ENCODE measurements around the gene IRS4. TPM values are rescaled to one million over a fixed set of nuclear protein-coding genes. Genes with fewer than 3 reads are reported as not detected.

The IRS4 gene
- total and polyA plus RNA-seq, 2 donors from 2014 or later: not detected

- TF ChIP-seq, protein P1, sequence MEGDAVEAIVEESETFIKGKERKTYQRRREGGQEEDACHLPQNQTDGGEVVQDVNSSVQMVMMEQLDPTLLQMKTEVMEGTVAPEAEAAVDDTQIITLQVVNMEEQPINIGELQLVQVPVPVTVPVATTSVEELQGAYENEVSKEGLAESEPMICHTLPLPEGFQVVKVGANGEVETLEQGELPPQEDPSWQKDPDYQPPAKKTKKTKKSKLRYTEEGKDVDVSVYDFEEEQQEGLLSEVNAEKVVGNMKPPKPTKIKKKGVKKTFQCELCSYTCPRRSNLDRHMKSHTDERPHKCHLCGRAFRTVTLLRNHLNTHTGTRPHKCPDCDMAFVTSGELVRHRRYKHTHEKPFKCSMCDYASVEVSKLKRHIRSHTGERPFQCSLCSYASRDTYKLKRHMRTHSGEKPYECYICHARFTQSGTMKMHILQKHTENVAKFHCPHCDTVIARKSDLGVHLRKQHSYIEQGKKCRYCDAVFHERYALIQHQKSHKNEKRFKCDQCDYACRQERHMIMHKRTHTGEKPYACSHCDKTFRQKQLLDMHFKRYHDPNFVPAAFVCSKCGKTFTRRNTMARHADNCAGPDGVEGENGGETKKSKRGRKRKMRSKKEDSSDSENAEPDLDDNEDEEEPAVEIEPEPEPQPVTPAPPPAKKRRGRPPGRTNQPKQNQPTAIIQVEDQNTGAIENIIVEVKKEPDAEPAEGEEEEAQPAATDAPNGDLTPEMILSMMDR (IDR thresholded peaks at IDR 0.05; ENCODE audit: borderline replicate concordance, extremely low read depth, insufficient read depth): no peak
- no peak for DNase-seq
- no peak overlapping the region for H3K27ac ChIP-seq (ENCODE audit: low read depth in 2 of 2, low read length in 2 of 2)
- peaks cover 18% of the 10 kb centered on the region for H3K27me3 ChIP-seq (ENCODE audit: control insufficient read depth, insufficient read depth, low read length)
- no peak overlapping the region for H3K4me3 ChIP-seq (ENCODE audit: low read length in 3 of 3)
- intact Hi-C loops (cut with DNase I): no loop called here
- H3K9me3 ChIP-seq (ENCODE audit: control insufficient read depth in 2 of 3, insufficient read depth in 1 of 3, low read length in 3 of 3): no peaks in the 10 kb centered on the region
- H3K4me1 ChIP-seq (ENCODE audit: control insufficient read depth in 2 of 3, insufficient read depth in 2 of 3, low read depth in 1 of 3, low read length in 3 of 3): no peaks in the 10 kb centered on the region
- no peak for FAIRE-seq
- no peaks in the 10 kb centered on the region for H3K36me3 ChIP-seq (ENCODE audit: control insufficient read depth in 2 of 3, insufficient read depth in 3 of 3, low read length in 3 of 3)
- no peak overlapping the region for H3K9ac ChIP-seq (ENCODE audit: low read length in 3 of 3)
Observed at GRCh38 chrX:108740299-108740774, 4.0 kb upstream of the IRS4 start.

DNA sequence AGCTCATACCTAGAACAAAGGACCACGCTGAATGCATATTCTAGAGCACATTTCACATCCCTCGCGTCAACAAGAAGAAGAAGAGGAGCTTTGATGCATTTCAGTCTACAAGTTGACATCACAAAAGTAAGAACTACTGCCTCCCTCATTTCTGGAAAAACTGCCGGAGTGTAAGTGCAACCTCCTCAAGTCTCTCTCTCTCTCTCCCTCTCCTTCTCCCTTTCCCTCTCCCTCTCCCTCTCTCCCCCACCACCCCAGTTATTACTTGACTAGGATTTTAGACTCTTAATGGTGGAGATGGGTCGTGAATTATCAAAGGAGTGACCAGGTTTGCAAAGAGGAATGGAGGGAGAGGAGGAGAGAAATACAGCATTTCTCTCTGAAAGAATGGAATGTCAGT, 1.4 kb upstream of the IRS4 start:
- peak in 1 of 5 donors; percentile 1 for DNase-seq
- intact Hi-C loops (cut with DNase I): no loop called here
- no peaks in the 10 kb centered on the region for H3K4me1 ChIP-seq (ENCODE audit: control insufficient read depth in 2 of 3, insufficient read depth in 2 of 3, low read depth in 1 of 3, low read length in 3 of 3)
- H3K9ac ChIP-seq (ENCODE audit: low read length in 3 of 3): no peak overlapping the region
- TF ChIP-seq, protein P1 (IDR thresholded peaks at IDR 0.05; ENCODE audit: borderline replicate concordance, extremely low read depth, insufficient read depth): no peak
- FAIRE-seq: no peak
- H3K27ac ChIP-seq (ENCODE audit: low read depth in 2 of 2, low read length in 2 of 2): no peak overlapping the region
- H3K4me3 ChIP-seq (ENCODE audit: low read length in 3 of 3): peak overlapping the region in 1 of 3 donors; percentile 60
- H3K27me3 ChIP-seq (ENCODE audit: control insufficient read depth, insufficient read depth, low read length): peaks cover 31% of the 10 kb centered on the region
- no peaks in the 10 kb centered on the region for H3K9me3 ChIP-seq (ENCODE audit: control insufficient read depth in 2 of 3, insufficient read depth in 1 of 3, low read length in 3 of 3)
- H3K36me3 ChIP-seq (ENCODE audit: control insufficient read depth in 2 of 3, insufficient read depth in 3 of 3, low read length in 3 of 3): no peaks in the 10 kb centered on the region

DNA sequence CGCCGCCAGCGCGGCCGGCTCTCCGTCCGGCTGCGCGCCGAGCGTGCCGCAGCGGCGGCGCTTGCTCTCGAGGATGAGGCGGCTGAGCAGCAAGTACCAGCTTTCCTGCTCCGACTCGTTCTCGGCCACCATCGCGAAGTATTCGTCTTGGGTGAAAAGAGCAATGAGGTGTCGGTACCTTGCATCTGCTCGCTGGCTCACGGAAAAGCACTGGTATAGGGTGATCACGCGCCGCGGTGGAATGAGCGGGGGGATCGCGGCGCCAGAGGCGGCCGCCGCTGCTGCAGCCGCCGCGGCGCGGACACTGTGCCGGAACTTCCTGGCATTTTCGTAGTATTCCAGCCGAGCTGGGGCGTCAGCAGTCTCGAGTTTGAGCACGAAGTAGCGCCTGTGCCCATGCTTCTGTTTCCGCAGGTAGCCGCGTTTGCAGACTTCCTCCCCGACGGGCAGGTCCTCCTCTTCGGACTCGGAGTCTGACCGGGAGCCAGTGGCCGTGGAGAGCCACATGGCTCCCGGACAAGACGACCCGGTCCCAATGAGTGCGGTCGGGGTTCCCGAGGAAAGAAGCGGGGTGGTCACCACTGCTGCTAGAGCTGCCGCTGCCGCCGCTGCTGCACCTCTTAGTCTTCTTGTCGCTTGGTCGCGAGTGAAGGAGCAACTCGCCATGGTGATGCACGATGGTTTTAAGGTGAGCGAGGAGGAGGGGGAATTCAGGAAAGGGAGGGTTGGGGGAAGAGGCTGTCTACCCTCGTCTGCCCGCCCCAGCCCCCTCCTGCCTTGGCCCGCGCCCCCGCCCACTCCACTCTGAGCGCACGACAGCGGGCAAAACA, 469 bp downstream of the IRS4 start:
- intact Hi-C loops (cut with DNase I): no loop called here
- H3K9ac ChIP-seq (ENCODE audit: low read length in 3 of 3): no peak overlapping the region
- no peak overlapping the region for H3K27ac ChIP-seq (ENCODE audit: low read depth in 2 of 2, low read length in 2 of 2)
- H3K27me3 ChIP-seq (ENCODE audit: control insufficient read depth, insufficient read depth, low read length): peaks cover 41% of the 10 kb centered on the region
- no peaks in the 10 kb centered on the region for H3K36me3 ChIP-seq (ENCODE audit: control insufficient read depth in 2 of 3, insufficient read depth in 3 of 3, low read length in 3 of 3)
- no peaks in the 10 kb centered on the region for H3K4me1 ChIP-seq (ENCODE audit: control insufficient read depth in 2 of 3, insufficient read depth in 2 of 3, low read depth in 1 of 3, low read length in 3 of 3)
- no peaks in the 10 kb centered on the region for H3K9me3 ChIP-seq (ENCODE audit: control insufficient read depth in 2 of 3, insufficient read depth in 1 of 3, low read length in 3 of 3)
- TF ChIP-seq, protein P1 (IDR thresholded peaks at IDR 0.05; ENCODE audit: borderline replicate concordance, extremely low read depth, insufficient read depth): no peak
- no peak for FAIRE-seq
- peak; percentile 23 to 75 (median 41) for DNase-seq
- H3K4me3 ChIP-seq (ENCODE audit: low read length in 3 of 3): peak overlapping the region in 2 of 3 donors; percentile 32 to 42

All from kidney (tissue), 14 donors.